SHP77 (cell line): ENCODE data around the gene HOXA4.

ENCODE experiments used
- DNase-seq, 2 experiments: peaks; one replicate each; lab custom pipeline; 2025; lab: John Stamatoyannopoulos, UW

HOXA4 gene

DNA sequence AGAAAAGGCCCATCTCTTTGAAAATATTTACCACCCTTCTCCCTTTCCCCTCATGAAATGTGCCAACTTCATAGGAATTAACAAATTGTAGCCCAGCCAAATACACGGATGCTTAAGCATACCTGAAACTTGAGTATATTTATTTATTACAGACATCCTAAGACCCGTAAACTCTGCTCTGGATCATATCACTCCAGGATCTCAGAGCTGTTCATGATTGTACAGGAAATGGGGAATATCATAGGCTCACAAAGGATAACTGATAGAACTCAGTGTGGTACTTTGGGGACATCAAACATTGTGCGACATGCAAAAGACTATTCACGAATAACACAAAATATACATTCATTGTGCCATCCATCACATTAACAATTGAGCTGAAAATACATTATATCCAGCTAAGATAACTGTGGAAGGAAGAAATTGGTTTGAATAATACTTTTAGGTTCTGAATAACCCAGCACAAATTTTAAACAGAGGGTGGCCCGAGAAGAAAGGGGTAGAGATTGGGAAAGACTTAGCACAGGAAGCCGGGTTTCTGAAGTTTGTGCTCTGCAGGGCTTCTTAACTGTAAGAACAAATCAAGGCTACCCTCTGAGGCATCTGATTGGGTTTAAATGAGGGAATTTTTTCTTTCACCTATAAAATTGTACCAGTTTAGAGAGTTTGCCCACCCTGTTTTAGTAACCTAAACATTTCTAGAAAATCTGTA is 37.2 kb downstream of the HOXA4 start:
- no peak for DNase-seq

DNA sequence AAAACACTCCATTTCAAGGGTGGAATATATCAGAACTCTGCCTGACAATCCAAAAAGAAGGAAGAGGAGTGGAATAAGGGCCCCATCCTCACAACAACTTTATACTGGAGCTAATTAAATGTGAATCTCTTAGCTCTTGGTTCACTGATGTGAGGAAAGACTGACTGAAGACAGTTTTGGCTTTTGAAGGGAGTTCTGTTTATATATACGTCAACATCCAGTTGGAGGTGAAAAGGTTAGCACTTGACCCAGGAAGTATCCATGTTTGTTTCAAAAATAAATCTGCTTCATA is 37.8 kb downstream of the HOXA4 start:
- no peak for DNase-seq

DNA sequence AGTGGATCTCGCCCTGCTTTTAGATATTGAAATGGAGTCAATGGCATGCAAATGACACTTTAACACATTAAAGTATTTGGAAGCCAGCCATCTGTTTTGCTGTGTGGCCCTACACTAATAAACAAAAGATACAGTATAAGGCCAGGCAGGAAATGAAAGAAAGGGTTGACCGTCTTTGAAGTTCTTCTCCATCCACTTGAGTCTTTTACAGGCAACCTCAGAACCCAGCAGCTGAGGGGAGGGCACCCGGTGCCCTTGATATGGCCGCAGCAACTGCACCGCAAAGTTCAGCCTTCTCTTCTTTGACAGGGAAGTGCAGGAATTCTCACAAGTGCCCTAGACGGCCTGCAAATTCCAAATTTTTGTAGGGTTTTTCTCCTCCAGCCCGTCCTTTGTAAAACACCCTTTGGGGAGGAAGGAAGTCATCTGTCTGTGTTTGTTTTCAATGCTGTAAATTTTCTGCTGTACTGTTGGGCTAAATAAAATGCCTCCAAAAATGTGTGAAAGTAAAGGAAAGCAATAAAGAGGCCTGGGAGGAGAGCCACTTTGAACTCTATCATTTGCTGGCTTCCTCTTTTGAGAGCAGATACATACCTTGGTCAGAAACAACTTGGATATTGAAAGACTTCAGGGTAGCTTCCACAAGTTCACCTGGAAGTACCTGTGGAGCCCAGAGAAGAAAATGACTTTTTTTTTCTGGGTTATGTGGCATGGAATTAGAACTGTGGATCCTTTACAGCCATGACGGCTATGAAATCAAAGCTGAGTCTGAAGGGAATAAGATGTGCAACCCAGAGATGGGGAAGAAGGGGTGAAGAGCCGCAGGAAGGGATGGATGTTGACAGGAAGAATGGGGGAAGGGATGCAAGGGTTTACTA is 38.4 kb downstream of the HOXA4 start:
- DNase-seq, result no peak

DNA sequence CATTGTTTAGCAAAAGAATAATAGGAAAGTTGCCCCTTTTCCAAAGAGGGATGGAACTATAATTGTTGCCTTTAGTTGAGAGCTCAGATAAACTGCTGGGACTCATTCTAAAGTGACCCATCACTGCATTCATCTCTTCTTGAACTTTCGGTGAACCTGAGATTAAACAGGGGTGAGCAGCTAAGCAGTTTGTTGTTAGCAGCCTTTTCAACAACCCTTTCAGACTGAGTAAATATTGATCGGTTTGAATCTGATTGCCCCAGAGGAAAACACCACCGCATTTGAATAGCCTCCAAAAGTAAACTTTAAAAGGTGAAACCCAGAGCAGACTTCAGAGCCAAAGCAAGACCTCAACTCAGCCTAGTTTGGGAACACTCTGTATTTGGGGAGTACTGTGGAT is 39.5 kb downstream of the HOXA4 start:
- no peak for DNase-seq

DNA sequence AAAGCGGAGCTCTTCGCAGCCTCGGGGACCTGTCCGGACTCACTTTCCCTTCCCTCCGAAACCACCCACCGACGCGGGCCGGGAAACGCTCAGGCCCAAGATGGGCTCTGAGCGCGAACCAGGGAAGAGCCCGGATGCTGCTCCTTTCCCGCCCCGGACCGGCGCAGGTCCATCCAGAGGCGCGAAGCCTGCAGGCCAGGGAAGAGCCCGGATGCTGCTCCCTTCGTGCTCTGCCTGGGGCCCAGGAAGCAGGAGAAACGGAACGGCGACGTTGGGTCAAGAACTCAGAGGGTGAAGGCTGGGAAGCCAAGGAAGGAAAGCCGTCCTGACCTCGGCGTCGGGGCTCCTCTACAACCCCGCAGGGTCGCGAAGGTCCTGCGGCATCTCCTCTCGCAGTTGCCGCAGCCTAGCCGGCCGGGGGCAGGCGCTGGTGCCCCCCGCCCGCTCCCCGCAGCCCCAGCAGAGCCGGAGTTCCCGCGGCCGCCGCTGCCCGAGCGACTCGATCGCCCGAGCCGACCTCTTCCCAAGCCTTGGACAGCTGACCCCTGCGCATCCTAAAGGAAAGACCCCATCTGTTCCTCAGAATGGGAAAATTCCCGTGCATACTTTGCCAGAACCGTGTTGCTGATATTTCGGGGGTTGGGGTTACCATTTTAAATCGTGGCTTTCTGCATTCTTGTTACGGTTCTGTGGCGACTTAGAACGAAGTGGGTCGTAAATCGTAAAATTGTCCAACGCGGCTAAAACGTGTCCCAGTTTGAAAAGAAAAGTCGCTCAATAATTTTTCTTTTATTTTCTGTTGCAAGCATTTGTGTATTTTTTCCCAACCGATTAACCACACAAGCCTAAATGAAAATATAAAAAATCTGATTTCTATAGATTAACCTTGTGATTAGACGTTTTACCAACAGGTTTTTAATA is 42.3 kb downstream of the HOXA4 start:
- no peak for DNase-seq

DNA sequence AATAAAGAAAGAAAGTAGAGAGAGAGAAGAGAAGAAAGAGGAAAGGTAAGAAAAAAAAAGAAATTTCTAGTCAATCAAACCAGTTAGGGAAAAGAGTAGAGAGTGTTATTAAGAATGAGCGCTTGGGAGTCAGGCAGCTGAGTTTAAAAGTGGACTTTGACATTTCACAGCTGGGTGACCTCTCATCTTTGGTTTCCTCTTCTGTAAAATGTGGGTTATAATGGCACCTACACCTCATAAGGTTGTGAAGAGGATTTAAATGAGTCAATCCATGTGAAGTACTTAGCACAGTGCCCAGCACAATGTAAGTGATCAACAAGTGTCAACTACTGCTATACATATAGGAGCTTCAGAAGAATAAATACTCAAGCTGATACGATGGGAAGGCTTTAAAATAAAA is 46.9 kb downstream of the HOXA4 start:
- no peak for DNase-seq

DNA sequence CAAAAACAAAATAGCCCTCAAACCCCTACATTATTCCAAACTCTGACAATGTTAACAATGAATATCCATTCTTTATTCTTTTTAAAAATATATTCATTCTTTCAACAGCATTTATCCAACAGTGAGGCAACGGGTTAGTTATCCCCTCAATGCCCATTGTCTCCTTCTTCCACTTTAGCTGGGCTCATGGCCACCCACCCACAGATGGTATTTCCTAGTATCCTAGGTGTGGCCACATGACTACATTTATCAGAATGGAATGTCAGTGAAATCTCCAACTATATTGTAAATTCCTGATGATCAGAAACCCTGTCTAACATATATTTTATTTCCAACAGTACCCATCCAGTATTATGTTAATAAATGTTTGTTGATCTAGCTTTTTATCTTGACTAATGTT is 48.4 kb downstream of the HOXA4 start:
- no peak for DNase-seq

DNA sequence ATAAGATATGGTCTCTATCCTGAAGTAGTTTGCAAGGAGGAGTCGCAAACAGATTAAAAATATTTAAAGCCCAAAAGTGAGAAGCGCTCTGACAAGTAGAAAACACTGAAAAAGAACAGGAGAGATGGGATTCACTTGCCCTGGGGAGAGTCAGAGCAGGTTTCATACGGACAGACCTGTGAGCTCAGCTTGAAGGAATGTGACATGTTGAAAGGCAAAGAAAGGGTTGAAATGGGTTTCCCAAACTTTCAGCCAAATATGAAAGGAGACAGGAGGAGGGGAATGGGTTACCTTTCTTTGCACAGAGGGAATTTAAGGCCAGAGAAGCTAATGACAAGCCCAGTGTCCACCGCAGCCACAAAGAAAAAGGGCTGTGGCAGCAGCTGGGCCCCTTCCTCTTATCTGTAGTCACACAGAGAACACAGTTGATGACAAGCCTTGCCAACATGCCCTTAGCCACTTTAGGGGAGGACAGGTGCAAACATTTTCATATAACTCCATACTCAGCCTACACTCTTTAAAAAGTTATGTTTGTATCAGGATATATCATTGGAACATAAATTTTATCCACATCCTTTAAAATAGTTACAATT is 49.6 kb downstream of the HOXA4 start:
- no peak for DNase-seq

DNA sequence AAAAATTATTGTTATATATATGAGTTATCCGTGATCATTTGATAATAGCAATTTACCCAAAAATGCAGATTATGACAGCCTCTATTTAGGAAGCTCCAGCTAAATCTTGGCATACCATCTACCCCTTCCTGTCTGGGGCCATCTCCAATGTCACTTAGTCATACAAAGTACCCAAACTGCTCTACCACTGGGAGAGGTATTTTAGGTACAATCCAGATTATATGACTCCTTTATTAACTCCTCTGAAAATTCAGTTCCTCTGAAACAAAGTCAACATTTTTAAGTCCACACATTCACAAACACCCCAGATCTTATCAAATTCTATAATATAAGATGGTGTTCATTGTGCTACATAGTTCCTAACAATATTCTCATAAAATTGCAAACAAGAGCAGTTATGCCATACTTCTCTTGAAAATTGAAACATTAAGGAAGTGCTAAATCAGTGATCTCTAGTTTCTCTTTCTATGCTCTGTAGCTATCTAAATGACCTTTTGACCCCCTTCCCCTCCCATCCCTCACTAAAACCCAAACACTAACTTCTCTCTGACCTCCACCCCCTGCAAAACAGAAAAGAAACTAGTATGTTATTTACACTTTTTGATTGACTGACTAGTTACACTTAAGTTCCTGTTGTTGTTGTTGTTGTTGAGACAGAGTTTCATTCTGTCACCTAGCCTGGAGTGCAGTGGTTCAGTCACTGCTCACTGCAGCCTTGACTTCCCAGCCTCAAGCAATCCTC is 51.2 kb downstream of the HOXA4 start:
- no peak for DNase-seq

DNA sequence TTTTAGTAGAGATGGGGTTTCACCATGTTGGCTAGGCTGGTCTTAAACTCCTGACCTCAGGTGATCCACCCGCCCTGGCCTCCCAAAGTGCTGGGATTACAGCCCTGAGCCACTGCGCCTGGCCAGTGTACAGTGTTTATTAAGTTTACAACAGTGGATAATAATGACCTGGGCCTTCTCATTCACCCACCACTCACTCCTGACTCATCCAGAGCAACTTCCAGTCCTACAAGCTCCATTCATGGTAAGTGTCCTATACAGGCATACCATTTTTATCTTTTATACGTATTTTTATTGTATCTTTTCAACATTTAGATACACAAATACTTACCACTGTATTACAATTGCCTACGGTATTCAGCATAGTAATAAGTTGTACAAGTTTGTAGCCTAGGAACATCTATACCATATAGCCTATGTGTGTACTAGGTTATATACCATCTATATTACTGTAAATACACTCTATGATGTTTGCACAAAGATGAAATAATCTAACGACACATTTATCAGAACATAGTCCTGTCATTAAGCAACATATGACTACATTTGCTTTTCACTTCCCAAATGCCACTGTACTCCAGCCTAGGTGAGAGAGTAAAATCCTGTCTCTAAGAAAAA is 51.8 kb downstream of the HOXA4 start:
- DNase-seq, result no peak
